K562 (cell line): ENCODE measurements around the gene FOXR1. TPM values are rescaled to one million over a fixed set of nuclear protein-coding genes. Genes with fewer than 3 reads are reported as not detected.
A peak's percentile ranks its signal among the peaks of the same experiment; 100 is the strongest.

Source experiments
- ARID1B ChIP-seq: fragments of 450-650 bp; IDR thresholded peaks from 2 replicates; pipeline ENCODE4 v1.6.1; 2016; ENCODE audit warnings: antibody characterized with exemption, mild to moderate bottlenecking, inconsistent platforms
- ATF3 ChIP-seq, 2 experiments: fragments of 450-650 bp in 1 of 2; sonication (generic) in 1 of 2; formaldehyde crosslinking in 1 of 2; IDR thresholded peaks in 1 of 2; conservative IDR thresholded peaks in 1 of 2; 2 replicates each; pipeline versions ENCODE4 v1.6.1 to v1.8.1; 2016 to 2023; ENCODE audit warnings: mild to moderate bottlenecking in 2 of 2, moderate library complexity in 2 of 2, inconsistent platforms in 1 of 2, missing genetic modification reagents in 1 of 2
- CBX1 ChIP-seq: sonication (generic); IDR thresholded peaks from 2 replicates; pipeline ENCODE4 v1.6.1; 2016; ENCODE audit warnings: antibody characterized with exemption, low read depth, mild to moderate bottlenecking
- EGR1 ChIP-seq: fragments of 450-650 bp; conservative IDR thresholded peaks from 2 replicates; pipeline ENCODE4 v1.6.1; 2017; ENCODE audit warnings: mild to moderate bottlenecking
- GABPB2 ChIP-seq: fragments of 250-450 bp; sonication (Bioruptor Pico); conservative IDR thresholded peaks from 2 replicates; pipeline ENCODE4 v1.5.1; 2021; ENCODE audit warnings: mild to moderate bottlenecking
- HCFC1 ChIP-seq: IDR thresholded peaks from 2 replicates; pipeline ENCODE4 v1.6.1; 2012; ENCODE audit warnings: low read depth, low read length, improper control_type of control experiment
- HMGN3 ChIP-seq: IDR thresholded peaks from 2 replicates; pipeline ENCODE4 v1.6.1; 2011; ENCODE audit warnings: borderline replicate concordance, low read depth, mild to moderate bottlenecking, mixed read lengths, low read length; ENCODE audit not compliant: insufficient read length; ENCODE audit errors: extremely low read depth
- MAFG ChIP-seq: fragments of 450-650 bp; conservative IDR thresholded peaks from 2 replicates; pipeline ENCODE4 v1.6.1; 2016; ENCODE audit warnings: missing genetic modification characterization, missing compliant biosample characterization
- NR2C1 ChIP-seq, 2 experiments: fragments of 450-650 bp; IDR thresholded peaks; 2 replicates each; pipeline ENCODE4 v1.6.1; 2017; ENCODE audit warnings: mild to moderate bottlenecking in 2 of 2, antibody characterized with exemption in 1 of 2, inconsistent platforms in 1 of 2, missing compliant biosample characterization in 1 of 2, missing genetic modification characterization in 1 of 2
- POLR2A ChIP-seq: fragments of 450-650 bp; conservative IDR thresholded peaks from 2 replicates; pipeline ENCODE4 v1.6.1; 2016
- PTTG1 ChIP-seq: fragments of 450-650 bp; IDR thresholded peaks from 2 replicates; pipeline ENCODE4 v1.6.1; 2016; ENCODE audit warnings: low read depth, mild to moderate bottlenecking, missing genetic modification characterization, missing compliant biosample characterization
- RBM15 ChIP-seq: fragments of 200-400 bp; formaldehyde crosslinking; IDR thresholded peaks from 2 replicates; pipeline ENCODE4 v1.6.1; 2018; ENCODE audit warnings: mild to moderate bottlenecking, low read length, moderate library complexity; ENCODE audit not compliant: insufficient read depth
- TAF9B ChIP-seq: fragments of 450-650 bp; IDR thresholded peaks from 2 replicates; pipeline ENCODE4 v1.6.1; 2018; ENCODE audit warnings: mild to moderate bottlenecking; ENCODE audit not compliant: partially characterized antibody
- ZFP1 ChIP-seq: fragments of 450-650 bp; formaldehyde crosslinking; IDR thresholded peaks from 2 replicates; pipeline ENCODE4 v1.4.0; 2020; ENCODE audit warnings: mild to moderate bottlenecking, mixed read lengths
- ZFP30 ChIP-seq: fragments of 250-450 bp; sonication (Bioruptor Pico); IDR thresholded peaks from 2 replicates; pipeline ENCODE4 v1.8.0; 2022; ENCODE audit warnings: moderate library complexity, mild to moderate bottlenecking, inconsistent platforms, borderline replicate concordance
- ZNF134 ChIP-seq: fragments of 250-450 bp; sonication (Bioruptor Pico); conservative IDR thresholded peaks from 2 replicates; pipeline ENCODE4 v1.4.0; 2020
- ZNF253 ChIP-seq: fragments of 250-450 bp; sonication (Bioruptor Pico); conservative IDR thresholded peaks from 2 replicates; pipeline ENCODE4 v1.6.1; 2021; ENCODE audit warnings: mild to moderate bottlenecking
- ZNF282 ChIP-seq: sonication (generic); formaldehyde crosslinking; IDR thresholded peaks from 2 replicates; pipeline ENCODE4 v1.8.1; 2023; ENCODE audit warnings: missing genetic modification reagents
- ZNF316 ChIP-seq: fragments of 450-650 bp; IDR thresholded peaks from 2 replicates; pipeline ENCODE4 v1.6.1; 2016
- ZNF436 ChIP-seq: fragments of 250-450, 450-650 bp; sonication (Bioruptor Pico); formaldehyde crosslinking; IDR thresholded peaks from 2 replicates; pipeline ENCODE4 v1.7.0; 2020; ENCODE audit warnings: mild to moderate bottlenecking
- ZSCAN32 ChIP-seq: fragments of 450-650 bp; formaldehyde crosslinking; IDR thresholded peaks from 2 replicates; pipeline ENCODE4 v1.4.0; 2020; ENCODE audit warnings: mild to moderate bottlenecking, moderate library complexity
- polyA plus RNA-seq, 8 experiments: library from polyadenylated mRNA; depleted of rRNA in 4 of 8; stranded (reverse) in 5 of 8; unstranded in 3 of 8; fragments of >200 nt; fragmentation: Nextera tagmentation in 2 of 8; fragmentation: Illumina TruSeq in 1 of 8; extraction: Ambion mirVana in 2 of 8; extraction: Trizol in 1 of 8; gene quantifications; 2 replicates each; pipeline versions ENCODE4 v1.2.1 to v1.2.3, GENCODE V29; 2011 to 2014; ENCODE audit warnings: inconsistent platforms in 1 of 8, missing spikeins in 1 of 8
- total RNA-seq, 7 experiments: library from RNA; depleted of rRNA in 6 of 7; stranded (reverse); fragments of >200 nt in 6 of 7; fragmentation: Illumina TruSeq in 2 of 7; extraction: Trizol in 2 of 7; gene quantifications; 2 replicates each; pipeline versions ENCODE4 v1.2.1 to v1.2.3, GENCODE V29; 2011 to 2021; ENCODE audit warnings: low replicate concordance in 1 of 7
- TF ChIP-seq, protein P1 (sequence below): fragments of 450-650 bp; conservative IDR thresholded peaks from 2 replicates; pipeline ENCODE4 v1.6.1; 2016; ENCODE audit warnings: missing genetic modification characterization, low read depth, mild to moderate bottlenecking, control low read depth, missing compliant biosample characterization
- TF ChIP-seq, protein P2 (sequence below), 2 experiments: IDR thresholded peaks in 1 of 2; conservative IDR thresholded peaks in 1 of 2; 2 replicates each; pipeline ENCODE4 v1.6.1; 2016; ENCODE audit warnings: low read depth in 2 of 2, mild to moderate bottlenecking in 1 of 2, missing compliant biosample characterization in 1 of 2, missing genetic modification characterization in 1 of 2, moderate library complexity in 1 of 2

The FOXR1 gene
- total and polyA plus RNA-seq, 9 of the 15 experiments (the other 6 are each of a cell fraction or from before 2014, with no cell fraction given), result not detected

DNA sequence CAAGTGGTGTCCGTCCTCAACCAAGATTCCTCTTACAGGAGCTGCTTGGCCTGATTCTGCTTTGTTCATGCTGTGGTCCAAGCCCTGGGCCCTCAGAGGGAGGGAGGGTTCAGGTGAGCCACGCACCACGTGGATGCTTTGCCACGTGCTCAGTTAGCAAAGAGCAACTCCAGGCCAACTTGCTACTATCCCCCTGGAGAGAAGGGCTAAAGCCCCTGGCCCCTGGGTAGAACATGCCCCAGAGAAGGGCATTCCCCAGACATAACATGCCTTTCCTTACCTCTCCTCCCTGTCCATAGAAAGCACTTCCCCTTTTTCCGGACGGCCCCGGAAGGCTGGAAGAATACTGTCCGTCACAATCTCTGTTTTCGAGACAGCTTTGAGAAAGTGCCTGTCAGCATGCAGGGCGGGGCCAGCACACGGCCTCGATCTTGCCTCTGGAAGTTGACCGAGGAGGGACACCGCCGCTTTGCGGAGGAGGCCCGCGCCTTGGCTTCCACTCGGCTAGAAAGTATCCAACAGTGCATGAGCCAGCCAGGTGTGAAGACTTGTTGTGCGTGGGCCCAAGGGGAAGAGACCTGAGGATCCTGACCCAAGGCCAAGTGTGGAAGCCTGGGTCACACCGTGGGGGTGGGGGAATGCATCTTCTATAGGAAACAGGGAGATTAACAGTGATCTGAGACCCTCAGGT is 8.8 kb downstream of the FOXR1 start (continued):
- TF ChIP-seq ZFP30 (no peak), ATF3 (IDR thresholded peaks at IDR 0.05) (no peak; the same call in 1 of the 2 replicates), ATF3 (CRISPR knock-in tag; conservative IDR thresholded peaks at IDR 0.05) (no peak), ZSCAN32 (CRISPR knock-in tag) (no peak), ZFP1 (CRISPR knock-in tag) (no peak), PTTG1 (tag) (no peak), HMGN3 (peak; percentile 61), MAFG (tag) (peak; percentile 64), EGR1 (peak; percentile 68), HCFC1 (no peak), CBX1 (peak; percentile 61; the same call in 1 of the 2 replicates), ZNF282 (CRISPR knock-in tag) (no peak), RBM15 (no peak), ZNF436 (CRISPR knock-in tag) (no peak), ZNF134 (CRISPR knock-in tag) (no peak), POLR2A (peak; percentile 76), ZNF253 (no peak), ZNF316 (peak; percentile 82), TAF9B (no peak), GABPB2 (CRISPR knock-in tag) (no peak), NR2C1 (IDR thresholded peaks at IDR 0.05) (peak; percentile 44; the same call in 1 of the 2 replicates), NR2C1 (tag; IDR thresholded peaks at IDR 0.05) (peak; percentile 59), ARID1B (peak; percentile 54)
- TF ChIP-seq, protein P1, sequence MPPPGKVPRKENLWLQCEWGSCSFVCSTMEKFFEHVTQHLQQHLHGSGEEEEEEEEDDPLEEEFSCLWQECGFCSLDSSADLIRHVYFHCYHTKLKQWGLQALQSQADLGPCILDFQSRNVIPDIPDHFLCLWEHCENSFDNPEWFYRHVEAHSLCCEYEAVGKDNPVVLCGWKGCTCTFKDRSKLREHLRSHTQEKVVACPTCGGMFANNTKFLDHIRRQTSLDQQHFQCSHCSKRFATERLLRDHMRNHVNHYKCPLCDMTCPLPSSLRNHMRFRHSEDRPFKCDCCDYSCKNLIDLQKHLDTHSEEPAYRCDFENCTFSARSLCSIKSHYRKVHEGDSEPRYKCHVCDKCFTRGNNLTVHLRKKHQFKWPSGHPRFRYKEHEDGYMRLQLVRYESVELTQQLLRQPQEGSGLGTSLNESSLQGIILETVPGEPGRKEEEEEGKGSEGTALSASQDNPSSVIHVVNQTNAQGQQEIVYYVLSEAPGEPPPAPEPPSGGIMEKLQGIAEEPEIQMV, result no peak
- TF ChIP-seq, protein P2, sequence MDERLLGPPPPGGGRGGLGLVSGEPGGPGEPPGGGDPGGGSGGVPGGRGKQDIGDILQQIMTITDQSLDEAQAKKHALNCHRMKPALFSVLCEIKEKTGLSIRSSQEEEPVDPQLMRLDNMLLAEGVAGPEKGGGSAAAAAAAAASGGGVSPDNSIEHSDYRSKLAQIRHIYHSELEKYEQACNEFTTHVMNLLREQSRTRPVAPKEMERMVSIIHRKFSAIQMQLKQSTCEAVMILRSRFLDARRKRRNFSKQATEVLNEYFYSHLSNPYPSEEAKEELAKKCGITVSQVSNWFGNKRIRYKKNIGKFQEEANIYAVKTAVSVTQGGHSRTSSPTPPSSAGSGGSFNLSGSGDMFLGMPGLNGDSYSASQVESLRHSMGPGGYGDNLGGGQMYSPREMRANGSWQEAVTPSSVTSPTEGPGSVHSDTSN (CRISPR knock-in tag; IDR thresholded peaks at IDR 0.05; ENCODE audit: low read depth), result peak; percentile 58
- TF ChIP-seq, protein P2 (tag; conservative IDR thresholded peaks at IDR 0.05; ENCODE audit: low read depth), result peak; percentile 93
